C4-2B (cell line): Measurements from ENCODE around the gene RAB17.

ENCODE experiments used
- H3K27ac ChIP-seq: fragments of 450-650 bp; 2 replicates; pipeline ENCODE4 v1.5.1; 2017
- CTCF ChIP-seq: fragments of 450-650 bp; conservative IDR thresholded peaks from 2 replicates; pipeline ENCODE4 v1.5.1; 2017; ENCODE audit warnings: mild to moderate bottlenecking
- ZFX ChIP-seq: fragments of 450-650 bp; IDR thresholded peaks from 2 replicates; pipeline ENCODE4 v1.6.1; 2017

The RAB17 gene

DNA sequence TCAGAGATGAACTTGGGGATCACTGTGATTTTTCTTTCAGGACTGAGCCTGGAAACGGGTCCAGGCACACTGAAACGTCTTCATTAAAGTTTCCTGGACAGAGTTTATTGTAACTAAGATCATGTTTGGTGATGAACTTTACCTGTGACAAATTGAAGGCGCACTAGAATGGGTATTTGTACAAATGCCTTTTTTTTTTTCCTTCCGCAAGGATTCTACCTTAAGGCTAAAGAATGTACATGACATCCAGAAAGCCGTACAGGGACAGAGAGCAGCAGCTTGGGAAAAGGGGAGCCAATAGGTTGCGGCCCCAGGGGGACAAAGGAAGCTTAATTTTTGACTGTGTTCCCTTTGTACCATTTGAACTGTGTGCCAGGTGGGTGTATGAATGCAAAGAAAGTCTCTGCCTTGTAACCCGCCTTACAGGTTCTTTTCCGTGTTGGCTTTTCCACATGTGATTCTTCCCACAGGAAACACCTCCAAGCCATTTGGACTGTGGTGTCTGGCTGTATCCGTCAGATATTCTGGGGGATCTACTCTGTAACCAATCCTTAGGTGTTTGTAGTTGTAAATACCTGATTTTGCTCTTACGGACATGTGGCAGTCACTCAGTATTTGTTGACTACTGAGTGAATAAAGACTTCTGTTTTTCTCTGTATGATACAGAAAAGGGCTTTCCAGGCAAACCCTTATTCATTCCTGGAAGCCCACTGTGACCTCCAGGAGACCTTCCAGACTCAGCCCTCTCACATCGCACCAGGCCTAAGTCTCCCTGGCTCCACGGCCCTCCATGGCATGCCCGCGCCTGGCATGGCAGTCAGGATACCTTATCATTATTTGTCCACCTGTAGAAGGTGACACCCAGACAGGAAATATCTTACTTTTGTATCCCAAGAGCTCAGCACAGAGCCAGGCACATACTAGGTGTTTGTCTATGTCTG lies 38.0 kb upstream of the RAB17 start:
- H3K27ac ChIP-seq: peak overlapping the region; percentile 59
- no peak for TF ChIP-seq CTCF
- no peak for TF ChIP-seq ZFX

GRCh38 chr2:237627441-237628246 lies 37.1 kb upstream of the RAB17 start, which contains the start of gene LRRFIP1:
LRRFIP1 (plus strand) TSS chr2:237627587; CDS start chr2:237627645, 58 bp downstream.
- H3K27ac ChIP-seq: peak within 1 kb of the TSS; percentile 59
- peak; percentile 65 for TF ChIP-seq ZFX
- TF ChIP-seq CTCF: no peak

DNA sequence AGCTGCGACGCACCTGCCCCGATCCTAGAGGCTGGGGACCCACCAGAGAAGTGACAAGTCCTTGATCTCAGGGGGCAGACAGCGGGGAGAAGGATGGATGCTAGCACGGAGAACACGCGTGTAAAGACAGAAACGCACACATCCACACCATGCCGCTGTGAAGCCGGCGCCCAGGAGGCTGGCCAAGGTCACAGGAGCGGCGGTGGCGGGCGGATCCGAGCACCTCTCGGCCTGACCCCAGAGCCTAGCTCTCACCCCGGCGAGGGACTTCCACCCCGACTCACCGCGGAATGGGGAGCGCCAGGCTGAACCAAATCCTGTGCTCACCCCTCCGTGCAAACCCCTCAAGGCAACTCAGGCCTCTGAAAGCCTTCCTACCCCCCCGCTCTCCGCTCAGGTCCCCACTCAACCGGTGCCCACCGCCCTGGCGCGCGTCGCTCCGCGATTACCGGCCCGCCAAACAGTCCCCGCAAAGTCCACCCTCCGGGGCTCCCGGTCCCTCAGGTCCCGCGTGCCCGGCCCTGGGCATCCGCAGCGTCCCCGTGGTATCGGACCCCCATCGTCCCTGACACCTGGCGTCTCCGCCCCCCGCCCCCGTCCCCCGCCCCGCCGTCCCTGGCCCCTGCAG lies 36.4 kb upstream of the RAB17 start:
- peak overlapping the region; percentile 59 for H3K27ac ChIP-seq
- TF ChIP-seq ZFX (no peak), CTCF (no peak)

- TF ChIP-seq CTCF (no peak), ZFX (no peak)
- H3K27ac ChIP-seq: no peak overlapping the region
Observed at GRCh38 chr2:237625777-237626176, 35.2 kb upstream of the RAB17 start.

DNA sequence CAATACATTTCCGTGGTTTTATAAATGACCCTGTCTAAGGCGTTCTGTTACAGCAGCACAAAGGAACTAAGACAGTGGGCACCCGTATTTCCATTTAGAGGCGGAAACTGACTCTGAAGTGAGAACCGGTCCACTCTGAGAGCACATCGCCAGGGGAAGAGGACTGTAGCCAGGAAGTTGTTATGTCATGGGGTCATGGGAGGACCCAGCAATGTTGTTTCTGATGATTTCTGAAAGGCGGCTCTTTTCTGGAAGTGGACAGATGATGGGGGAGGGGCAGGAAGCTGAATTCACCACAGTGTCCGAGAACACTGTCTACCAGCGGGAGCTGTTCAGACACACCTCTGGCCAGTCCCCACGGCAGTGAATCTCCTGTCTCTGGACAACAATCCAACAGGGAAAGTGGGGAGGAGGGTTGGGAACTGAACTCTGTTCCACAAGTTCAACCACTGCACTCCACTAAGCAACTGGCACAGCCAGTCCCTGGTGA lies 34.7 kb upstream of the RAB17 start:
- no peak for TF ChIP-seq ZFX
- no peak for TF ChIP-seq CTCF
- H3K27ac ChIP-seq: no peak overlapping the region

DNA sequence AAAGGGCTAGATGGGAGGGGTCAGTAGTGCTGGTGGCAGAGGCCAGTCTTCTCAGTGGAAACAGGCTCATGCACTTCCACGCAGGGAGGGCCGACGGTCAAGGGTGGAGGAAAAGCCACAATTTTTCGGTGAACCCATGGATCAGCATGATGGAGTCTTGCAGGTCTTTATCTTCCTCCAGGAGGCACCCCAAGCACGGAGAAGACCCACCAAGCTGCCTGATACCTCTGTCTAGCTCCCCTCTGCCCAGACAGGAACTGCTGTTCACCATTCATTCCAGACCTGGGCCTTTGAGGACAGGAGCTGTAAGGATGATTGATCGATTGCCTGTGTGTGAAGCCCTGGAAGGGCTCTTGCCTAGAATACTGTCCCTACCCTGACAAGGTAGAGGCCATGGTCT lies 34.0 kb upstream of the RAB17 start:
- H3K27ac ChIP-seq: no peak overlapping the region
- no peak for TF ChIP-seq ZFX
- TF ChIP-seq CTCF: no peak
